ENCODE results near the gene HOXB7. TPM values are rescaled to one million over a fixed set of nuclear protein-coding genes. Genes with fewer than 3 reads are reported as not detected.

Gene HOXB7
- total RNA-seq, 4 donors from 2014 or later: 0.36 to 3.0 (median 0.65) TPM

DNA sequence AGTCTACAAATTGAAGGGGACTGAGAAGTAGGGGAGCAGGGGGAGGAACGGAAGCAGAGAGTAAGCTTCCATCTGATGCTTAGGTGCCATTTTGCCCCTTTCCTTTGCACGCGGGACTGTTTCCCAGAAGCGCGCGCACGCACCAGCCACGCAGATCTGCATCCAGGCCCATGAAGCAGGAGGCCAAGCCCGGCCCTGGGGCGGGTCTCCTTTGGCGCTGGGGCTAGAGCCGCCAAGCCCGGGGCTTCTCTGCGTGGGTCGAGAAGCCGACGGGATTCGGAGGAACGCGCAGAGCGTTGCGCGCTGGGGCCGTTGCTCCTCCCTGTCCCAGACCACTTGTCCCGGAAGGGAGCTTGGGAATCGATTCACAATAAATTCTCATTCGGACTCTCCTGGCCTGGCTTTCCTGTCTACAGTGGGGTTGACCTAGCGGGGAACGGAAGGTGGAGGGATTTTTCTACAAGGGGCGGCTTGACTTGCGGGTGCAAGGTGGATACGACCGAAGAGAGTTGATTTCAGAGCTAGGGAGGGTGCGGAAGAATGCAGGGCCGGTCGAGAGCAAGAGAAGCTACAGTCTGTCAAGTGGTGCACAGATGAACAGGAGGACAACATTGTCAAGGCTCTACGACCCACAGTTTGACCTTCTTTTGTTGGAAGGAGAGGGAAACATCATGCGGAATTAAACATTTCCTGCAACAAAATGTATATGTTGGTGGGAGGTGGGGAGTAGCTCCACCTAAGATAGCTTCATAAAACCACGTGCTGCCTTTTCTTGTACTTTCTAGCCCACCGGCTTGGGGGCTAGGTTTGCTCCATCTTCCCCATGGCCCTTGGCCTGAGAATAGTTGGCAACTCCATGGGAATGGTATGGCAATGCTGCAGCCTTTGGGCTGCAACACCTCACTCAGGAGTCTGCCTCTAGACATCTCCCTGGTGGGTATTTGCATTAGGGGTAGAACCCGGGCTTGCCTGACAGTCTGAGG, 10.9 kb upstream of the HOXB7 start:
- Histone ChIP-seq H3K36me3 (no peaks in the 10 kb centered on the region), H3K27ac (no peak overlapping the region), H3K4me1 (peaks cover 9 to 20% of the 10 kb centered on the region in 2 donors), H3K9me3 (no peaks in the 10 kb centered on the region), H3K4me3 (no peak overlapping the region), H3K27me3 (peaks cover 93 to 99% (median 97%) of the 10 kb centered on the region in 3 donors)
- ATAC-seq (no peak), DNase-seq (no peak)
- intact Hi-C loops (cut with DNase I; ENCODE audit: low total_unique reads) (no loop called here), in situ Hi-C loops (cut with MboI; ENCODE audit: low sequenced_read_pairs in 4 of 4) (loop anchor here in 1 of 4 donors (10.0 kb wide), 1 partner anchor 317 kb away; no protein-coding TSS in a partner anchor)
- TF ChIP-seq, protein P1, sequence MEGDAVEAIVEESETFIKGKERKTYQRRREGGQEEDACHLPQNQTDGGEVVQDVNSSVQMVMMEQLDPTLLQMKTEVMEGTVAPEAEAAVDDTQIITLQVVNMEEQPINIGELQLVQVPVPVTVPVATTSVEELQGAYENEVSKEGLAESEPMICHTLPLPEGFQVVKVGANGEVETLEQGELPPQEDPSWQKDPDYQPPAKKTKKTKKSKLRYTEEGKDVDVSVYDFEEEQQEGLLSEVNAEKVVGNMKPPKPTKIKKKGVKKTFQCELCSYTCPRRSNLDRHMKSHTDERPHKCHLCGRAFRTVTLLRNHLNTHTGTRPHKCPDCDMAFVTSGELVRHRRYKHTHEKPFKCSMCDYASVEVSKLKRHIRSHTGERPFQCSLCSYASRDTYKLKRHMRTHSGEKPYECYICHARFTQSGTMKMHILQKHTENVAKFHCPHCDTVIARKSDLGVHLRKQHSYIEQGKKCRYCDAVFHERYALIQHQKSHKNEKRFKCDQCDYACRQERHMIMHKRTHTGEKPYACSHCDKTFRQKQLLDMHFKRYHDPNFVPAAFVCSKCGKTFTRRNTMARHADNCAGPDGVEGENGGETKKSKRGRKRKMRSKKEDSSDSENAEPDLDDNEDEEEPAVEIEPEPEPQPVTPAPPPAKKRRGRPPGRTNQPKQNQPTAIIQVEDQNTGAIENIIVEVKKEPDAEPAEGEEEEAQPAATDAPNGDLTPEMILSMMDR (IDR thresholded peaks at IDR 0.05 in 4 of 5, conservative IDR thresholded peaks at IDR 0.05 in 1 of 5): no peak
- TF ChIP-seq POLR2A (IDR thresholded peaks at IDR 0.05): no peak

DNA sequence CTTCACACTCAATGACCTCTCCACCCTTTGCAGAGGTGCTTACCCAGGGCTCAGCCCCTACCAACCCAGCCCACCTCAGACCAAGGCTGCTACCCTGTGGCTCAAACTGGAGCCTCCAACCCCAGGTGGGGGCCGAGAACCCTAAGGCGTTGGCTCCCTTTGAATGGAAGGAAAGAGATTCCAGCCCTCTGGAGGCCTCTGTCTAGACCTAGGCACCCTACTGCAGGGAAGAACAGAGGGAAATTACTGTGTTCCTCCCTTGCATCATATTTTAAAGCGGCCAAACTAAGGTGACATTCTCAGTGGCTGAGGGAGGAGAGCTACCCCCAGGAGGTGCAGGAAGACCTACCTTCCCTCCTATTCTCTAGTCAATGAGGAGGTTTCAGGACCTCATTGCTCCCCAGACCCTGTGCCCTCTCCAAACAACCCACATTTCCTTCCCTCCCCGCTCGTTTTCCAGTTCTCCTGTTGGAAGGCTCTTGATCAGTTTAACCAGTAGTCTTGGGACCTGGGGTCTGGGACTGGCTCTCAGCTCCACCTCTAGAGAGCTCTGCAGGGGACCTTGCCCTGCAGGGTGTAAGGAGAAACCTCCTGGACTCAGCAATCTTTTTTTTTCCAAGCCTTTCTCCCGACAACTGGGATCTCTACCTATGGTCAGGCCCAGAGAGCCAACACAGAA, 9.8 kb upstream of the HOXB7 start:
- intact Hi-C loops (cut with DNase I; ENCODE audit: low total_unique reads): no loop called here
- Histone ChIP-seq H3K4me3 (no peak overlapping the region), H3K4me1 (peaks cover 5 to 9% of the 10 kb centered on the region in 2 donors), H3K9me3 (no peaks in the 10 kb centered on the region), H3K27me3 (peaks cover 96 to 99% (median 99%) of the 10 kb centered on the region in 3 donors), H3K36me3 (no peaks in the 10 kb centered on the region), H3K27ac (no peak overlapping the region)
- TF ChIP-seq, protein P1 (IDR thresholded peaks at IDR 0.05 in 4 of 5, conservative IDR thresholded peaks at IDR 0.05 in 1 of 5): no peak
- TF ChIP-seq POLR2A (IDR thresholded peaks at IDR 0.05): no peak
- ATAC-seq (no peak), DNase-seq (no peak)
- in situ Hi-C loops (cut with MboI; ENCODE audit: low sequenced_read_pairs in 4 of 4): loop anchor here in 1 of 4 donors (10.0 kb wide), 1 partner anchor 316 kb away; no protein-coding TSS in a partner anchor

DNA sequence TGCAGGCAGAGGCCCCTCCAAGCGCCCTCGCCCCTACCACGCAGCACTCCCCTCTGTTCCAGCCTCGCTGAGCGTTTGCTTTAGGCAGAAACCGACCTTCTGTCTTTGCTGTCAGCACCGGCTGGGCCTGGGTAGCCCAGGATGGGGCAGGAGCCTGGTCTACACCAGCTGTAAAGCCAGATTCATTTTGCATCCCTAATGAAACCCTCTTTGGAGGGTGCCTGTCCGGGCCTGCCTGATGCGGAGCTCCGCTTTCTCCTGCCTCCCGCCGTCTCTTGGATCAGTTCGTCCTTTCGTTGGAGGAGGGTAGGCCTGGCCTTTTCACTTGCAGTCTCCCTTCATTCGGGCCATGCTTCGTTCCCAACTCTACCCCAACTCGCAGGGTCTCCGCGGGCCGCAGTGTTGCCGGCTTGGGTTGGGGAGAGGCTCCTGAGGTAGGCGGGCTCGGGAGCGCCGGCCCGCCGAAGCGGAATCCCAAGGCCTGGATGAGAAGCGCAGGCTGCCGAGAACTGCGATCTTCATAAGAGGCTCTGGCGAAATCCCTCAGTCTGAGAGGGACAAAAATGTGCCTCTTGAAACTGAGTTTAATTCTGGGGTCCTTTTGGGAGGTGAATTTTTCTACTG, 9.1 kb upstream of the HOXB7 start:
- no peaks in the 10 kb centered on the region for H3K9me3 ChIP-seq
- H3K27ac ChIP-seq: no peak overlapping the region
- H3K4me1 ChIP-seq: peaks cover 0 to 4% of the 10 kb centered on the region in 2 donors
- no peak overlapping the region for H3K4me3 ChIP-seq
- H3K27me3 ChIP-seq: peaks cover 97 to 99% (median 99%) of the 10 kb centered on the region in 3 donors
- ATAC-seq: no peak
- in situ Hi-C loops (cut with MboI; ENCODE audit: low sequenced_read_pairs in 4 of 4) (loop anchor here in 1 of 4 donors (10.0 kb wide), 1 partner anchor 315 kb away; no protein-coding TSS in a partner anchor), intact Hi-C loops (cut with DNase I; ENCODE audit: low total_unique reads) (loop anchor here (2.0 to 5.0 kb wide), 3 partner anchors 283 to 593 kb away; no protein-coding TSS in a partner anchor)
- TF ChIP-seq POLR2A (IDR thresholded peaks at IDR 0.05): no peak
- TF ChIP-seq, protein P1 (IDR thresholded peaks at IDR 0.05 in 4 of 5, conservative IDR thresholded peaks at IDR 0.05 in 1 of 5): no peak
- DNase-seq: no peak
- no peaks in the 10 kb centered on the region for H3K36me3 ChIP-seq

DNA sequence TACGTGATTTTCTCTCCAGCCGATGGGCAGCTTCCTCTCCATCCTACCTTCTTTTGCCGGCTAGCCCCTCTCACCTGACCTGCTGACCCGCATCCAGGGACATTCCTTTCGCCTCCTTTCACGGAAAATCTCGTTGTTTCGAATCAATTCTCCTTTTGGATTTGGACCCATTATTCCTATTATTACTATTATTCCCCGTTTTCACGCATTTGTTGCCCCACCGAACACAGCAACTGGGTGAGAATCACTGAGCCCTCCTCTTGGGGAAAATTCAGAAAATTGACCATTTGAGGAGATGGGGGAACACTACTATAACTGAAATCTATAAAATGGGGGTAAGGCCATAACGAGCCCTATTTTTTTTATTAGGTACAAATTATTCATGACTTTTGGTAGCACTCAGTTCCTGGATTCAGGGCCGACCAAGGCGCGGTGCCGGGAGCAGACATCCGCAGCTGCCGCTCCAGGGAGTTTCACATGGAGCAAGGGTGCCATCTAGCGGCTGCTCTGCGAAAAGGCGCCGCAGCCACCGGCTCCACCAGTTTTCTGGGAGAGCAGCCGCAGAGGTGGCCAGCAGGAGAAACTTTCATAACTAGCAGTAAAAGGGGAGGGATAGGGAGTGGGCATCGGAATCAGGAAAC, 7.6 kb upstream of the HOXB7 start:
- Histone ChIP-seq H3K27ac (no peak overlapping the region), H3K27me3 (peaks cover 98 to 99% (median 99%) of the 10 kb centered on the region in 3 donors), H3K36me3 (no peaks in the 10 kb centered on the region), H3K9me3 (no peaks in the 10 kb centered on the region), H3K4me3 (peak overlapping the region in 1 of 4 donors; percentile 8), H3K4me1 (no peaks in the 10 kb centered on the region)
- TF ChIP-seq POLR2A (IDR thresholded peaks at IDR 0.05): no peak
- TF ChIP-seq, protein P1 (IDR thresholded peaks at IDR 0.05 in 4 of 5, conservative IDR thresholded peaks at IDR 0.05 in 1 of 5): peak; percentile 93 to 98 (median 97)
- in situ Hi-C loops (cut with MboI; ENCODE audit: low sequenced_read_pairs in 4 of 4) (no loop called here), intact Hi-C loops (cut with DNase I; ENCODE audit: low total_unique reads) (loop anchor here (2.0 to 5.0 kb wide), 3 partner anchors 281 to 591 kb away; no protein-coding TSS in a partner anchor)
- ATAC-seq (peak; percentile 89 to 90), DNase-seq (peak; percentile 64 to 76)

Measured in gastrocnemius medialis (tissue), 4 donors.